ENCODE measurements around the gene CD47.

DNA sequence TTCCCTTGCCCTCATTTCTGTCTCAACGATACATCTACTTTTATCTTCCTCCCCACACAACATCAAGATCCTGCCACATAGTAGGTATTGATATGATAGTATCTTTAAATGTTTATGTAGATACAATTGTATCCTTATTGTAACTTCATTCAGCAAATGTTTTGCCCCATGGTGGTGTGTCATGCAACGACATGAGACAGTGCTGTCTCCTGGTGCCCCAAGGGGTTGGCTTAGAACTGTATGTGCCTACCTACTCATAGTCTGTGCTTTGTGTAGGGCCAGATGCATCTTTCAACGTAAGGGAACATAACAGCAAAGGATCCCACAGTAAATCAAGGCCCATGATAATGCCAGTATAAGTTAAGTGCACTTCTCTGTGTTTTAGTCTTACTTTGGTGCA is 2.8 kb upstream of the CD47 start:
- no peak for TF ChIP-seq CTCF (IDR thresholded peaks at IDR 0.05)
- no peak for TF ChIP-seq EZH2 (IDR thresholded peaks at IDR 0.05; ENCODE audit: borderline replicate concordance, insufficient read depth, low read depth, low read length, poor library complexity, severe bottlenecking)
